Caki2 (cell line): ENCODE measurements around the gene GNAQ. TPM values are rescaled to one million over a fixed set of nuclear protein-coding genes. Genes with fewer than 3 reads are reported as not detected.
A peak's percentile ranks its signal among the peaks of the same experiment; 100 is the strongest.
"Not testable (repeated sequence)": the region's sequence is repeated elsewhere in the genome, so short reads cannot be mapped to it uniquely, and the experiment has no call there.

Source experiments
- DNase-seq: peaks from one replicate; pipeline ENCODE4 v3.0.0-alpha.2; 2015; ENCODE audit warnings: low read depth
- in situ Hi-C: cut with HindIII; loops from 2 replicates; pipeline ENCODE4 v1.10.0; 2016; ENCODE audit warnings: low sequenced_read_pairs, low pct_unique_long_range_greater_than_20kb, mixed read lengths
- total RNA-seq: library from RNA; depleted of rRNA; stranded (reverse); fragments of >200 nt; shearing (Covaris generic); gene quantifications from 2 replicates; pipeline ENCODE4 v1.2.3, GENCODE V29; 2014; ENCODE audit warnings: low replicate concordance

GNAQ gene
- total RNA-seq, 1 experiment from 2014 or later, result 37.2 TPM

- in situ Hi-C loops, result no loop called here
- no peak for DNase-seq
Measured at GRCh38 chr9:77877976-77878375, 153.6 kb downstream of the GNAQ start.

- in situ Hi-C loops, result no loop called here
- DNase-seq, result no peak
Measured at GRCh38 chr9:77876590-77876989, 155.0 kb downstream of the GNAQ start.

GRCh38 chr9:77876091-77876490 is 155.5 kb downstream of the GNAQ start:
- no peak for DNase-seq
- in situ Hi-C loops, result no loop called here

- in situ Hi-C loops, result no loop called here
- DNase-seq, result no peak
Measured at GRCh38 chr9:77872863-77873262, 158.7 kb downstream of the GNAQ start.

DNA sequence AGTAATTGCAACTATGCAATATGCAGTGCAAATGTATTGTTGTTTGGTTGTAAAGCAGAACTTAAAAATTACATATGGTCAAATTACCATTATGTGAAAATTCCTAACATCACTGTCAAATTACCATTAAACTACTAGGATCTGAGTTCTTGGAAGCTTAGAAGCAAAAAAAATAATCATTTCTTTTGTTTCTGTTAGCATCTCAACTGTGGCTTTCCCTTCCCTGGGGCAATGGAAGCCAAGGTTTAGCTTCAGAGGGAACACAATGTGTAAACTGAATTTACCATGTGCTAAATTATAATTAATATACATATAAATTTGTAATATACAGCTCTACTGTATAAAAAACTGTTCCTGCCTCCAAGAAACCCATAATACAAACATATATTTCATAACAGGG is 159.4 kb downstream of the GNAQ start:
- in situ Hi-C loops, result no loop called here
- no peak for DNase-seq

- DNase-seq, result no peak
- in situ Hi-C loops, result no loop called here
Measured at GRCh38 chr9:77871483-77871882, 160.1 kb downstream of the GNAQ start.

GRCh38 chr9:77866878-77867277 is 164.7 kb downstream of the GNAQ start:
- in situ Hi-C loops, result no loop called here
- DNase-seq, result no peak

DNA sequence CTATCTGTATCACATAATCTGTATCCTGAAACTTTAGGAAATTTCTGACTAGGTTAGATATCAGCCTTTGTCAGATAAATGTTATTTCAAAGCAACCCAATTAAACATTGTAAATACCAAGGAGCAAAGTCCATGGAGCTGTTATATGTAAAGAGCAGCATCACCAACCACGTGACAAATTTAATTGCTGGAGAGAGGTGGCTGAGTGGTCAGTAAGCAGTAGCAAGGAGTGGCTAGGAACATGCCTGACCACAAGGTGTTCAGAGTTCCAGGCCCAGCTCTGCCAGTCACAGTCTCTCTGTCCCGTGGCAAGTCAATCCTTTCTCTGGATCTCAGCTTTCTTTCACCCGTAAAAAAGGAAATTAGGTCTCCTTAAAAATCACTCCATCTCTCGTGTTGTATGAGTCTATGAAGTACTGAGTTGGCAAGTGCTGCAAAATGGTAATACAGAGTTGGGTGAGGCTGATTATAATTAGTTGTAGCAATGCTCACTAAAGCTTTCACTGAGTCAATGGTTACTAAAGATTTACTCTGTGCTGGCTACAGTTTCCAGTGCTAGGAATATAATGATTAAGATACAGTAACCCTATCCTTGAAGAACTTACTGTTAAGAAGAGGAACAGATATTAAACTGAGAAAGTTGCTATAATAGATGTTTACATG is 166.1 kb downstream of the GNAQ start:
- no peak for DNase-seq
- in situ Hi-C loops, result no loop called here

GRCh38 chr9:77864211-77864889 is 167.3 kb downstream of the GNAQ start:
- in situ Hi-C loops, result no loop called here
- no peak for DNase-seq

GRCh38 chr9:77863638-77864037 is 168.0 kb downstream of the GNAQ start:
- in situ Hi-C loops, DNase-seq: not testable (repeated sequence)

- DNase-seq, in situ Hi-C loops: not testable (repeated sequence)
Measured at GRCh38 chr9:77860953-77861352, 170.7 kb downstream of the GNAQ start.

- no peak for DNase-seq
- in situ Hi-C loops, result no loop called here
Measured at GRCh38 chr9:77857513-77858259, 173.9 kb downstream of the GNAQ start.

GRCh38 chr9:77856615-77857014 is 175.0 kb downstream of the GNAQ start:
- no peak for DNase-seq
- in situ Hi-C loops, result no loop called here

DNA sequence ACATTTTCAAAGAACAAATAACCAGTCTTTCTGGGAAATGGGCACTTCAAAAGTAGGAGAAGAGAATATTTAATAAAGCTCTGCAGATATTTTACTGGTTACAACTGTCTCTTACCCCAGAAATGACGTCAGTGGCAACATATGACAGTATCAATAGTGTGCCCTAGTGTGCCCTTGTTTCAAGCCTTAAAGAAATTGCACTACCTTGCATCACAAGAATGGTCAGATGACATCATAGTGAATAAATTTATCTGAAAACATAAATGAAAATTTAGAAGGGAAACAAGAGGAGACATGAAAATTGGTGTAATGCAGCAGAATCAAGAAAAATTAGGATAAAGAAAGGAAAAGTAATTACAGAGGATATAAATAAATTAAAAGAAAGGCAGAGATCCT is 176.7 kb downstream of the GNAQ start:
- in situ Hi-C loops, result no loop called here

GRCh38 chr9:77854258-77854915 is 177.2 kb downstream of the GNAQ start:
- in situ Hi-C loops, result no loop called here
- no peak for DNase-seq

More for the DNA sequence above, 176.7 kb downstream of the GNAQ start:
- no peak for DNase-seq

DNA sequence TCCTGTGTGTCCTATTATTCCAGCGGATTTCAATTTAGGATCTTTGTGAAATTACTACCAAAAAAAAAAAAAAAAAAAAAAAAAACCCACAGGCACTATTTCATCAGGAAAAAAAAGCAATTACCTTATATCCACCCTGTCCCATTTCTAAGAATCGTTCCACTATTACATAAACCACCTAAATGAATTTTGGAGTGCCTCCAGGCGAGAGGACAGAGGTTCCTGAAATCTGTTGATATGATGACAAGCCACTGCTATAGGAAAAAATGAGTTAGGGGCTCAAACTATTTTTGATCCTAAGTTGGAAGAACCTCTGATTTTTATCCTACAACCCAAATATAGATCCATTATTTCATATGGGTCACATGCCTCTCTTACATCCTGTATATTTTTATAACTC is 177.9 kb downstream of the GNAQ start:
- in situ Hi-C loops, result no loop called here
- DNase-seq, result no peak

DNA sequence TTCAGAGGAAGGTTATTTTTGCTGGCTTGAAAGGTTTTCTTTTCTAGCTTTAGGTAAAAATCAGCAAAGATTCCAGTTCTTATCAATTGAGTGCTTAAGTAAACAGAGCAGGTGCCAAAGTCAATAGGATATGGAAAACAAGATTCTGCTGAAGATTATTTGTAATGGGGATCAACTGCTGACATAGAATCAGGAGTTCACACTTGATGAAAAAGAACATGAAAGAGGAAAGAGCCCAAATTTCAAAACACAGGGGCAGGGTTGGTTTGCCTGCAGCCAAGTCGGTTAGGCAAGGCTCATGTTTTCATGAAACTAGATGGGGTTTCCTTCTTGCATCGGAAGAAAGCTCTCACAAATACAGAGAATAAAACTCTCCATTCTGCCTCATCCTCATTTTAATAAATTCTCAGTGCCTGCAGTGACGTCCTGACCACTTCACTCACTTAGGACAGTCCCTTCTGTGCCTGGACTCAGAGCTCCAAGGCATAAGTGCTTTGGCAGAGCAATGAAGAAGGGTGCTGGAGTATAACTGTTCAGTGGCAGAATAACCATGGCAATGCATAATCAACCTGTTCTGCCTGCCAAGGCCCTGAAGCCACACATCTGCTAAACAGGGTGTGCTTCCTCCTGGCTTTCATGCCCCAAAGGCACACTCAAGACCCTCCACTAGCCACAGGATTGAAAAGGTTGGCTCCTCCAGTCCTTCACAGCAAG is 179.6 kb downstream of the GNAQ start:
- no peak for DNase-seq
- in situ Hi-C loops, result no loop called here

GRCh38 chr9:77848897-77849296 is 182.7 kb downstream of the GNAQ start:
- in situ Hi-C loops, result no loop called here
- DNase-seq, result peak; percentile 30
